ENCODE results near the gene TMEM186. TPM values are rescaled to one million over a fixed set of nuclear protein-coding genes. Genes with fewer than 3 reads are reported as not detected.
"Not testable (repeated sequence)": the region's sequence is repeated elsewhere in the genome, so short reads cannot be mapped to it uniquely, and the experiment has no call there.

Gene TMEM186
- total and polyA plus RNA-seq, 2 of the 4 experiments (the other 2 are of a cell fraction), result 5.7 to 6.8 TPM

- H2AK9ac ChIP-seq (replicated peaks; ENCODE audit: low read depth, low read length, poor library complexity); H3K56ac ChIP-seq (ENCODE audit: extremely low read depth, insufficient read depth, low read length); H3K23ac ChIP-seq (ENCODE audit: low read depth, low read length); H3K4me3 ChIP-seq (ENCODE audit: insufficient read depth, low read depth, low read length); H3K14ac ChIP-seq (replicated peaks; ENCODE audit: low read depth, low read length); dilution Hi-C loops (cut with HindIII; ENCODE audit: low sequenced_read_pairs, unreplicated experiment); BruUV-seq (replicated peaks); CTCF ChIA-PET; in situ Hi-C loops (cut with MboI; ENCODE audit: low sequenced_read_pairs); H2BK5ac ChIP-seq (ENCODE audit: low read depth, low read length, poor library complexity, severe bottlenecking); H3K27me3 ChIP-seq (ENCODE audit: control insufficient read depth, insufficient read depth, low read length); intact Hi-C loops (cut with micrococcal nuclease); H3K9me3 ChIP-seq (ENCODE audit: control insufficient read depth, insufficient read depth, low read length); H2AK5ac ChIP-seq (ENCODE audit: low read depth, low read length); H4K91ac ChIP-seq (ENCODE audit: insufficient read depth, low read depth, low read length); ATAC-seq (ENCODE audit: low read depth); DNase-seq; POLR2A ChIA-PET (ENCODE audit: unreplicated experiment); H3K27ac ChIP-seq (ENCODE audit: insufficient read depth, low read length); H4K8ac ChIP-seq (ENCODE audit: low read depth in 2 of 2, low read length in 2 of 2); H2AFZ ChIP-seq (replicated peaks; ENCODE audit: low read length, poor library complexity); H2BK15ac ChIP-seq (ENCODE audit: low read depth, low read length); H2BK20ac ChIP-seq (ENCODE audit: low read depth, low read length); H3K9ac ChIP-seq (ENCODE audit: low read depth, low read length); H3K18ac ChIP-seq (ENCODE audit: low read depth, low read length); H3K4ac ChIP-seq (ENCODE audit: low read depth, low read length); H2BK120ac ChIP-seq (ENCODE audit: low read depth, low read length); H4K5ac ChIP-seq (ENCODE audit: low read depth, low read length); H3K4me1 ChIP-seq (ENCODE audit: control insufficient read depth, insufficient read depth, low read length); H3K4me2 ChIP-seq (ENCODE audit: low read depth, low read length): not testable (repeated sequence)
- WGBS, 2 experiments (ENCODE audit: extremely low coverage in 2 of 2, insufficient read length in 1 of 2), result 89% methylated on average over 3 of the region's 12 CpGs; no CpG with 5 or more reads in 1 of the 2 experiments
- H3K9me1 ChIP-seq (ENCODE audit: insufficient read depth, low read length), result peaks cover 13% of the 10 kb centered on the region
- H3K36me3 ChIP-seq (ENCODE audit: control insufficient read depth, insufficient read depth, low read length), result peaks cover 18% of the 10 kb centered on the region
- H3K79me1 ChIP-seq (ENCODE audit: low read depth in 1 of 2, low read length in 2 of 2), result peaks cover 9 to 38% of the 10 kb centered on the region in 2 experiments; a peak in 2 of 4 replicates
- H4K20me1 ChIP-seq (ENCODE audit: insufficient read depth, low read length), result peaks cover 49% of the 10 kb centered on the region
Observed at GRCh38 chr16:8843296-8843695, 45.9 kb upstream of the TMEM186 start.

GRCh38 chr16:8842016-8842415, 44.6 kb upstream of the TMEM186 start:
- H3K23ac ChIP-seq (ENCODE audit: low read depth, low read length); H3K27ac ChIP-seq (ENCODE audit: insufficient read depth, low read length); H3K4me1 ChIP-seq (ENCODE audit: control insufficient read depth, insufficient read depth, low read length); H3K14ac ChIP-seq (replicated peaks; ENCODE audit: low read depth, low read length); H3K4me2 ChIP-seq (ENCODE audit: low read depth, low read length); H3K4ac ChIP-seq (ENCODE audit: low read depth, low read length); H3K27me3 ChIP-seq (ENCODE audit: control insufficient read depth, insufficient read depth, low read length); H4K8ac ChIP-seq (ENCODE audit: low read depth in 2 of 2, low read length in 2 of 2); in situ Hi-C loops (cut with MboI; ENCODE audit: low sequenced_read_pairs); H4K91ac ChIP-seq (ENCODE audit: insufficient read depth, low read depth, low read length); H2BK15ac ChIP-seq (ENCODE audit: low read depth, low read length); H3K4me3 ChIP-seq (ENCODE audit: insufficient read depth, low read depth, low read length); CTCF ChIA-PET; BruUV-seq (replicated peaks); H3K56ac ChIP-seq (ENCODE audit: extremely low read depth, insufficient read depth, low read length); H3K18ac ChIP-seq (ENCODE audit: low read depth, low read length); H2AFZ ChIP-seq (replicated peaks; ENCODE audit: low read length, poor library complexity); intact Hi-C loops (cut with micrococcal nuclease); DNase-seq; H3K9me3 ChIP-seq (ENCODE audit: control insufficient read depth, insufficient read depth, low read length); H3K36me3 ChIP-seq (ENCODE audit: control insufficient read depth, insufficient read depth, low read length); POLR2A ChIA-PET (ENCODE audit: unreplicated experiment); H3K9ac ChIP-seq (ENCODE audit: low read depth, low read length); H2AK5ac ChIP-seq (ENCODE audit: low read depth, low read length); H2AK9ac ChIP-seq (replicated peaks; ENCODE audit: low read depth, low read length, poor library complexity); H2BK120ac ChIP-seq (ENCODE audit: low read depth, low read length); ATAC-seq (ENCODE audit: low read depth); H2BK5ac ChIP-seq (ENCODE audit: low read depth, low read length, poor library complexity, severe bottlenecking); H2BK20ac ChIP-seq (ENCODE audit: low read depth, low read length); H4K5ac ChIP-seq (ENCODE audit: low read depth, low read length); dilution Hi-C loops (cut with HindIII; ENCODE audit: low sequenced_read_pairs, unreplicated experiment): not testable (repeated sequence)
- Histone ChIP-seq H3K9me1 (ENCODE audit: insufficient read depth, low read length) (peaks cover 13% of the 10 kb centered on the region), H4K20me1 (ENCODE audit: insufficient read depth, low read length) (peaks cover 40% of the 10 kb centered on the region), H3K79me1 (ENCODE audit: low read depth in 1 of 2, low read length in 2 of 2) (peaks cover 3 to 30% of the 10 kb centered on the region in 2 experiments; a peak in 2 of 4 replicates)
- WGBS, 2 experiments (ENCODE audit: extremely low coverage in 2 of 2, insufficient read length in 1 of 2), result 66% methylated on average over 2 of the region's 4 CpGs; no CpG with 5 or more reads in 1 of the 2 experiments
